Spleen (tissue), 7 donors: ENCODE measurements around the gene MRPS17.

Experiments used
- POLR2AphosphoS5 ChIP-seq, 3 donors: sonication (generic); formaldehyde crosslinking; IDR thresholded peaks; one replicate each; pipeline ENCODE4 v1.5.1; 2017; ENCODE audit warnings: antibody characterized with exemption in 3 of 3
- TF ChIP-seq, protein P1 (sequence below), 11 experiments: fragments of 200-600 bp in 7 of 11; fragments of 450-650 bp in 4 of 11; sonication (generic) in 4 of 11; IDR thresholded peaks in 8 of 11; conservative IDR thresholded peaks in 3 of 11; 1 replicate in 7 of 11; 2 replicates in 4 of 11; pipeline versions ENCODE4 v1.4.0 to v1.8.0; 2016 to 2021; ENCODE audit warnings: antibody characterized with exemption in 11 of 11, inconsistent platforms in 4 of 11, mild to moderate bottlenecking in 1 of 11
- donor health status: DM: no; HTN: no; CAD: no; lungs with moderate emphysema.
- donor health status: DM: no; HTN: no; CAD: no.
- donor health status: DM: no; HTN: no; CAD: no.

DNA sequence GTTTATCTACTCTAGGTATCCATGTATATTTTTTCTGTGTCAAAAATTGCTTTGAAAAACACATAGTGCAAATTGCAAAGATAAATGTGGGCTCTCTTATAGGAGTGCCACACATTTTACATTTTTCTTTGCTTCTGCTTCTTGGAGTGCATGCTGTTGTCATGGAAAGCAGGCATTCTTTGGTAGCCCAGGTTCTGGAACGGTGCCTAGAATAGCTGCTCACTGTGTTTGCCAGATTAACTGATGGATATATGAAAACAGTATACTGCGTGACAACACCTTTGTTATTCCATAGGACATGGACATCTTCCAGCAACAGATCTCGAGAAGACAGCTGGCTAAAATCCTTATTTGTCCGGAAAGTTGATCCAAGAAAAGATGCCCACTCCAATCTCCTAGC lies 26.2 kb downstream of the MRPS17 start:
- no peak for TF ChIP-seq POLR2AphosphoS5 (IDR thresholded peaks at IDR 0.05)
- TF ChIP-seq, protein P1, sequence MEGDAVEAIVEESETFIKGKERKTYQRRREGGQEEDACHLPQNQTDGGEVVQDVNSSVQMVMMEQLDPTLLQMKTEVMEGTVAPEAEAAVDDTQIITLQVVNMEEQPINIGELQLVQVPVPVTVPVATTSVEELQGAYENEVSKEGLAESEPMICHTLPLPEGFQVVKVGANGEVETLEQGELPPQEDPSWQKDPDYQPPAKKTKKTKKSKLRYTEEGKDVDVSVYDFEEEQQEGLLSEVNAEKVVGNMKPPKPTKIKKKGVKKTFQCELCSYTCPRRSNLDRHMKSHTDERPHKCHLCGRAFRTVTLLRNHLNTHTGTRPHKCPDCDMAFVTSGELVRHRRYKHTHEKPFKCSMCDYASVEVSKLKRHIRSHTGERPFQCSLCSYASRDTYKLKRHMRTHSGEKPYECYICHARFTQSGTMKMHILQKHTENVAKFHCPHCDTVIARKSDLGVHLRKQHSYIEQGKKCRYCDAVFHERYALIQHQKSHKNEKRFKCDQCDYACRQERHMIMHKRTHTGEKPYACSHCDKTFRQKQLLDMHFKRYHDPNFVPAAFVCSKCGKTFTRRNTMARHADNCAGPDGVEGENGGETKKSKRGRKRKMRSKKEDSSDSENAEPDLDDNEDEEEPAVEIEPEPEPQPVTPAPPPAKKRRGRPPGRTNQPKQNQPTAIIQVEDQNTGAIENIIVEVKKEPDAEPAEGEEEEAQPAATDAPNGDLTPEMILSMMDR (IDR thresholded peaks at IDR 0.05 in 8 of 11, conservative IDR thresholded peaks at IDR 0.05 in 3 of 11), result no peak
